Measurements from ENCODE around the gene DHX8.

DNA sequence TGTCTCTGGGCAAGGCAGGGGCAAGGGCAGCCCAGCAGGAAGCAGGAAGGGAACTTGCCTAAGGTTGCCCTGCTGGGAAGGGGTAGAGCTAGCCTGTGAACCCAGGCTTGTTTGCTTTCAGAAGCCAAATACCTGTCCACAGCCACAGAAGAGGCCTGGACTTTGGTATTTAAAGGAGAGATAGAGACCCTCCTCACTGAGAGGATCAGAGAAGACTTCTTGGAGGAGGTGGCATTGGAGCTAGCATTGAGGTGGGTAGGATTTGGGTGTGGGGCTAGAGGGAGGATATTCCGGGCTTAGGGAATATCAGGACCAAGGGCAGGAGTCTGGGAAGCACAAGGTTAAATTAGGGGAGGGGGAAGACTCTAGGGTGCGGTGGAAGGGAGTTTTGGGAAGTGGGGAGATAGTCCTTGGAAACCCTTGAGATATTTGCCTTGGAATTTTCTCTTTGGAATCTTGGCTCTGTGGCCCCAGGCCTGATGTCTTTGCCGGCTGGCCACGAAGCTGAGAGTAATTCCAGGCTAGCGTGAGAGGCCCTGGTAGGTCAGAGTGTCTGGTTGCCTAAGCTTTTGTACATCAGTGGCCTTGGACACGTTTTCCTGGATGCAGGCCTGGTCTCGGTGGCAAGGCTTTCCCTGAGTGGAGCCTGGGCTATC, 75.5 kb downstream of the DHX8 start:
- TF ChIP-seq MAZ (IDR thresholded peaks at IDR 0.05; ENCODE audit: borderline replicate concordance, low read depth, low read length), result no peak
- TF ChIP-seq NFE2L2 (IDR thresholded peaks at IDR 0.05; ENCODE audit: low read depth, low read length), result no peak
- TF ChIP-seq, protein P1, sequence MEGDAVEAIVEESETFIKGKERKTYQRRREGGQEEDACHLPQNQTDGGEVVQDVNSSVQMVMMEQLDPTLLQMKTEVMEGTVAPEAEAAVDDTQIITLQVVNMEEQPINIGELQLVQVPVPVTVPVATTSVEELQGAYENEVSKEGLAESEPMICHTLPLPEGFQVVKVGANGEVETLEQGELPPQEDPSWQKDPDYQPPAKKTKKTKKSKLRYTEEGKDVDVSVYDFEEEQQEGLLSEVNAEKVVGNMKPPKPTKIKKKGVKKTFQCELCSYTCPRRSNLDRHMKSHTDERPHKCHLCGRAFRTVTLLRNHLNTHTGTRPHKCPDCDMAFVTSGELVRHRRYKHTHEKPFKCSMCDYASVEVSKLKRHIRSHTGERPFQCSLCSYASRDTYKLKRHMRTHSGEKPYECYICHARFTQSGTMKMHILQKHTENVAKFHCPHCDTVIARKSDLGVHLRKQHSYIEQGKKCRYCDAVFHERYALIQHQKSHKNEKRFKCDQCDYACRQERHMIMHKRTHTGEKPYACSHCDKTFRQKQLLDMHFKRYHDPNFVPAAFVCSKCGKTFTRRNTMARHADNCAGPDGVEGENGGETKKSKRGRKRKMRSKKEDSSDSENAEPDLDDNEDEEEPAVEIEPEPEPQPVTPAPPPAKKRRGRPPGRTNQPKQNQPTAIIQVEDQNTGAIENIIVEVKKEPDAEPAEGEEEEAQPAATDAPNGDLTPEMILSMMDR (conservative IDR thresholded peaks at IDR 0.05; ENCODE audit: low read depth, low read length), result no peak
- no peak for TF ChIP-seq CEBPB (IDR thresholded peaks at IDR 0.05; ENCODE audit: low read depth, low read length)
- TF ChIP-seq RAD21 (IDR thresholded peaks at IDR 0.05; ENCODE audit: low read length), result no peak
- no peak for TF ChIP-seq POLR2A (IDR thresholded peaks at IDR 0.05; ENCODE audit: low read depth, low read length)
- no peak for TF ChIP-seq BHLHE40 (IDR thresholded peaks at IDR 0.05; ENCODE audit: low read depth, low read length)
